ENCODE data around the gene DNAH9.

Gene DNAH9

GRCh38 chr17:11852912-11853311 is 254.6 kb downstream of the DNAH9 start:
- POLR2A ChIA-PET = no interaction called here
- CTCF ChIA-PET = no interaction called here
- TF ChIP-seq CTCF (IDR thresholded peaks at IDR 0.05; ENCODE audit: insufficient read depth, low read length, missing control alignments) = no peak
- DNase-seq (ENCODE audit: low read depth, low spot score) = no peak
- no peak overlapping the region for H3K4me3 ChIP-seq (ENCODE audit: low read depth, low read length)

GRCh38 chr17:11853321-11854151 is 255.3 kb downstream of the DNAH9 start:
- POLR2A ChIA-PET = no interaction called here
- TF ChIP-seq CTCF (IDR thresholded peaks at IDR 0.05; ENCODE audit: insufficient read depth, low read length, missing control alignments) = no peak
- DNase-seq (ENCODE audit: low read depth, low spot score) = no peak
- no peak overlapping the region for H3K4me3 ChIP-seq (ENCODE audit: low read depth, low read length)
- CTCF ChIA-PET = no interaction called here

- ChIA-PET CTCF (no interaction called here), POLR2A (no interaction called here)
- no peak for DNase-seq (ENCODE audit: low read depth, low spot score)
- no peak overlapping the region for H3K4me3 ChIP-seq (ENCODE audit: low read depth, low read length)
- no peak for TF ChIP-seq CTCF (IDR thresholded peaks at IDR 0.05; ENCODE audit: insufficient read depth, low read length, missing control alignments)
These were observed 257.0 kb downstream of the DNAH9 start for GRCh38 chr17:11855306-11855705.

- no peak for TF ChIP-seq CTCF (IDR thresholded peaks at IDR 0.05; ENCODE audit: insufficient read depth, low read length, missing control alignments)
- ChIA-PET POLR2A (no interaction called here), CTCF (no interaction called here)
- no peak overlapping the region for H3K4me3 ChIP-seq (ENCODE audit: low read depth, low read length)
- no peak for DNase-seq (ENCODE audit: low read depth, low spot score)
These were observed 258.7 kb downstream of the DNAH9 start for GRCh38 chr17:11857006-11857405.

- ChIA-PET POLR2A (no interaction called here), CTCF (no interaction called here)
- DNase-seq (ENCODE audit: low read depth, low spot score) = no peak
- TF ChIP-seq CTCF (IDR thresholded peaks at IDR 0.05; ENCODE audit: insufficient read depth, low read length, missing control alignments) = no peak
- no peak overlapping the region for H3K4me3 ChIP-seq (ENCODE audit: low read depth, low read length)
These were observed 271.6 kb downstream of the DNAH9 start for GRCh38 chr17:11869680-11870394.

GRCh38 chr17:11871773-11872172 is 273.5 kb downstream of the DNAH9 start:
- POLR2A ChIA-PET = no interaction called here
- DNase-seq (ENCODE audit: low read depth, low spot score) = no peak
- H3K4me3 ChIP-seq (ENCODE audit: low read depth, low read length) = no peak overlapping the region
- CTCF ChIA-PET = no interaction called here
- TF ChIP-seq CTCF (IDR thresholded peaks at IDR 0.05; ENCODE audit: insufficient read depth, low read length, missing control alignments) = no peak
